Medulla oblongata (tissue), 1 donor: Measurements from ENCODE around the gene CTDP1.
"Not testable (repeated sequence)": the region's sequence is repeated elsewhere in the genome, so short reads cannot be mapped to it uniquely, and the experiment has no call there.

Experiments
- DNase-seq: peaks from one replicate; pipeline ENCODE4 v3.0.0-alpha.2; 2015; ENCODE audit errors: extremely low spot score

The CTDP1 gene

GRCh38 chr18:79702906-79703305, 23.3 kb downstream of the CTDP1 start:
- no peak for DNase-seq

- DNase-seq: no peak
Observed at GRCh38 chr18:79704631-79705030, 25.0 kb downstream of the CTDP1 start.

GRCh38 chr18:79705272-79705671, 25.7 kb downstream of the CTDP1 start:
- DNase-seq: no peak

GRCh38 chr18:79706006-79706405, 26.4 kb downstream of the CTDP1 start:
- DNase-seq: no peak

GRCh38 chr18:79706658-79707057, 27.1 kb downstream of the CTDP1 start:
- no peak for DNase-seq

- no peak for DNase-seq
Observed at GRCh38 chr18:79707239-79707638, 27.6 kb downstream of the CTDP1 start.

GRCh38 chr18:79707671-79708070, 28.1 kb downstream of the CTDP1 start:
- no peak for DNase-seq

- DNase-seq: no peak
Observed at GRCh38 chr18:79708412-79708811, 28.8 kb downstream of the CTDP1 start.

- no peak for DNase-seq
Observed at GRCh38 chr18:79712206-79712857, 32.7 kb downstream of the CTDP1 start.

- no peak for DNase-seq
Observed at GRCh38 chr18:79713341-79713740, 33.7 kb downstream of the CTDP1 start.

- DNase-seq: no peak
Observed at GRCh38 chr18:79714531-79715240, 35.1 kb downstream of the CTDP1 start.

- no peak for DNase-seq
Observed at GRCh38 chr18:79715280-79715679, 35.7 kb downstream of the CTDP1 start.

GRCh38 chr18:79717059-79717458, 37.5 kb downstream of the CTDP1 start:
- no peak for DNase-seq

- DNase-seq: no peak
Observed at GRCh38 chr18:79717555-79718074, 38.0 kb downstream of the CTDP1 start.

- no peak for DNase-seq
Observed at GRCh38 chr18:79718126-79718525, 38.5 kb downstream of the CTDP1 start.

GRCh38 chr18:79718878-79719477, 39.4 kb downstream of the CTDP1 start:
- no peak for DNase-seq

- not testable (repeated sequence) for DNase-seq
Observed at GRCh38 chr18:79719478-79720358, 40.1 kb downstream of the CTDP1 start.

GRCh38 chr18:79720359-79720733, 40.7 kb downstream of the CTDP1 start:
- DNase-seq: no peak

- no peak for DNase-seq
Observed at GRCh38 chr18:79723036-79723435, 43.4 kb downstream of the CTDP1 start.

GRCh38 chr18:79723628-79724027, 44.0 kb downstream of the CTDP1 start:
- no peak for DNase-seq

- no peak for DNase-seq
Observed at GRCh38 chr18:79724299-79725080, 44.9 kb downstream of the CTDP1 start.
